GM23338 (cell line): ENCODE measurements around the gene DLG4. TPM values are rescaled to one million over a fixed set of nuclear protein-coding genes. Genes with fewer than 3 reads are reported as not detected.

Experiments used
- ATAC-seq: fragments of 200-7000 bp; cut with Tn5 transposase; 3 replicates; pipeline ENCODE4 v1.9.1; 2020
- DNase-seq: peaks from one replicate; pipeline ENCODE4 v3.0.0-alpha.2; 2015; ENCODE audit warnings: low spot score
- H2AFZ ChIP-seq: fragments of 200-600 bp; sonication (generic); 2 replicates; pipeline ENCODE4 v1.8.0; 2016; ENCODE audit warnings: antibody characterized with exemption, mild to moderate bottlenecking, moderate library complexity
- H3F3A ChIP-seq: fragments of 200-600 bp; sonication (generic); replicated peaks from 2 replicates; pipeline ENCODE4 v1.8.0; 2017; ENCODE audit warnings: antibody characterized with exemption, mixed run types, low read depth
- H3K27ac ChIP-seq: fragments of 200-600 bp; sonication (generic); 2 replicates; pipeline ENCODE4 v1.6.1; 2016; ENCODE audit warnings: low read depth
- H3K27me3 ChIP-seq: fragments of 200-600 bp; sonication (generic); 2 replicates; pipeline ENCODE4 v1.8.0; 2016; ENCODE audit warnings: mild to moderate bottlenecking, mixed run types, moderate library complexity; ENCODE audit not compliant: insufficient read depth
- H3K36me3 ChIP-seq: fragments of 200-600 bp; sonication (generic); 2 replicates; pipeline ENCODE4 v1.8.0; 2016; ENCODE audit warnings: mild to moderate bottlenecking; ENCODE audit not compliant: insufficient read depth
- H3K4me1 ChIP-seq: fragments of 200-600 bp; sonication (generic); 2 replicates; pipeline ENCODE4 v1.8.0; 2016; ENCODE audit warnings: mild to moderate bottlenecking, moderate library complexity; ENCODE audit not compliant: insufficient read depth
- H3K4me2 ChIP-seq: fragments of 200-600 bp; sonication (generic); 2 replicates; pipeline ENCODE4 v1.7.1; 2017; ENCODE audit warnings: mixed run types
- H3K4me3 ChIP-seq: fragments of 200-600 bp; sonication (generic); 2 replicates; pipeline ENCODE4 v1.6.1; 2016; ENCODE audit warnings: mixed run types
- H3K79me2 ChIP-seq: fragments of 200-600 bp; sonication (generic); replicated peaks from 2 replicates; pipeline ENCODE4 v1.8.0; 2017; ENCODE audit warnings: mild to moderate bottlenecking; ENCODE audit not compliant: insufficient read depth
- H3K9me2 ChIP-seq: fragments of 200-600 bp; sonication (generic); 2 replicates; pipeline ENCODE4 v1.8.0; 2017; ENCODE audit not compliant: insufficient read depth
- H4K20me1 ChIP-seq: fragments of 200-600 bp; sonication (generic); replicated peaks from 2 replicates; pipeline ENCODE4 v1.8.0; 2017; ENCODE audit warnings: mild to moderate bottlenecking; ENCODE audit not compliant: insufficient read depth
- H3K27ac Mint-ChIP-seq: 2 replicates; pipeline ENCODE4 v1.8.0; 2020; ENCODE audit warnings: inconsistent platforms, mild to moderate bottlenecking, moderate library complexity, mixed read lengths
- H3K27me3 Mint-ChIP-seq: 3 replicates; pipeline ENCODE4 v1.8.0; 2022; ENCODE audit warnings: low read depth, mild to moderate bottlenecking, moderate library complexity, mixed read lengths, inconsistent platforms; ENCODE audit not compliant: insufficient read depth, poor library complexity
- H3K36me3 Mint-ChIP-seq: 3 replicates; pipeline ENCODE4 v1.8.0; 2021; ENCODE audit warnings: low read depth, mild to moderate bottlenecking, inconsistent platforms, moderate library complexity, mixed read lengths
- H3K4me1 Mint-ChIP-seq: 3 replicates; pipeline ENCODE4 v1.8.0; 2020; ENCODE audit warnings: mild to moderate bottlenecking, inconsistent platforms, mixed read lengths
- H3K4me3 Mint-ChIP-seq: 3 replicates; pipeline ENCODE4 v1.8.0; 2021; ENCODE audit warnings: moderate library complexity, mild to moderate bottlenecking, inconsistent platforms, mixed read lengths
- H3K9me3 Mint-ChIP-seq: 3 replicates; pipeline ENCODE4 v1.8.0; 2020; ENCODE audit warnings: moderate library complexity, mild to moderate bottlenecking, inconsistent platforms, mixed read lengths
- CREB1 ChIP-seq: fragments of 250-450 bp; sonication (Bioruptor Pico); IDR thresholded peaks from 2 replicates; pipeline ENCODE4 v1.5.0; 2020; ENCODE audit warnings: low read depth, mild to moderate bottlenecking, moderate library complexity
- CTCF ChIP-seq, 2 experiments: fragments of 200-600 bp in 1 of 2; sonication (generic) in 1 of 2; conservative IDR thresholded peaks; 2 replicates each; pipeline versions ENCODE4 v1.5.1 to v1.6.1; 2016 to 2017; ENCODE audit warnings: antibody characterized with exemption in 2 of 2, low read depth in 2 of 2, mild to moderate bottlenecking in 2 of 2, moderate library complexity in 1 of 2
- JUNB ChIP-seq: IDR thresholded peaks from one replicate; pipeline ENCODE4 v1.6.1; 2016; ENCODE audit warnings: antibody characterized with exemption; ENCODE audit not compliant: unreplicated experiment
- NANOG ChIP-seq: IDR thresholded peaks from 2 replicates; pipeline ENCODE4 v1.6.1; 2016; ENCODE audit warnings: antibody characterized with exemption, borderline replicate concordance
- POLR2AphosphoS5 ChIP-seq: IDR thresholded peaks from 2 replicates; pipeline ENCODE4 v1.6.1; 2016; ENCODE audit warnings: antibody characterized with exemption, low read depth
- STAT1 ChIP-seq: IDR thresholded peaks from one replicate; pipeline ENCODE4 v1.6.1; 2016; ENCODE audit warnings: antibody characterized with exemption; ENCODE audit not compliant: unreplicated experiment
- ZNF114 ChIP-seq: fragments of 250-450 bp; sonication (Bioruptor Pico); IDR thresholded peaks from 2 replicates; pipeline ENCODE4 v1.5.0; 2020; ENCODE audit warnings: mild to moderate bottlenecking, moderate library complexity
- ZNF331 ChIP-seq: fragments of 250-450 bp; sonication (Bioruptor Pico); IDR thresholded peaks from 2 replicates; pipeline ENCODE4 v1.5.0; 2020; ENCODE audit warnings: low read depth, mild to moderate bottlenecking, moderate library complexity
- polyA plus RNA-seq: library from polyadenylated mRNA; unstranded; fragments of >200 nt; fragmentation: Nextera tagmentation; extraction: Ambion mirVana; gene quantifications from 2 replicates; pipeline ENCODE4 v1.2.1, GENCODE V29; 2016
- total RNA-seq: library from RNA; depleted of rRNA; stranded (reverse); fragments of >200 nt; shearing (Covaris generic); gene quantifications from 2 replicates; pipeline ENCODE4 v1.2.3, GENCODE V29; 2014
- TF ChIP-seq, protein P1 (sequence below): IDR thresholded peaks from one replicate; pipeline ENCODE4 v1.6.1; 2018; ENCODE audit warnings: antibody characterized with exemption; ENCODE audit not compliant: unreplicated experiment

The DLG4 gene
- total and polyA plus RNA-seq, 2 experiments from 2014 or later = 11.1 to 31.0 TPM

- H3K36me3 Mint-ChIP-seq = peaks cover 52% of the 10 kb centered on the region
- no peaks in the 10 kb centered on the region for H3K9me3 Mint-ChIP-seq
- Histone ChIP-seq H3F3A (0 out of 2 replicates have a peak, but pooled peaks cover 5% of the 10 kb centered on the region), H3K4me2 (no peak overlapping the region), H3K4me1 (no peaks in the 10 kb centered on the region; the same call in 1 of the 2 replicates), H3K4me3 (no peak overlapping the region), H3K9me2 (no peaks in the 10 kb centered on the region), H3K36me3 (no peaks in the 10 kb centered on the region; the same call in 1 of the 2 replicates), H3K79me2 (no peaks in the 10 kb centered on the region), H3K27me3 (no peaks in the 10 kb centered on the region), H2AFZ (no peak overlapping the region), H4K20me1 (peaks cover 7% of the 10 kb centered on the region), H3K27ac (no peak overlapping the region)
- ATAC-seq = no peak
- no peak for TF ChIP-seq POLR2AphosphoS5
- TF ChIP-seq NANOG = no peak
- TF ChIP-seq CREB1 = no peak
- peaks cover 2% of the 10 kb centered on the region; the same call in 2 of the 3 replicates for H3K4me1 Mint-ChIP-seq
- H3K27ac Mint-ChIP-seq = no peak overlapping the region
- no peak for DNase-seq
- no peak overlapping the region; the same call in 2 of the 3 replicates for H3K4me3 Mint-ChIP-seq
- H3K27me3 Mint-ChIP-seq = peaks cover 11% of the 10 kb centered on the region
These were observed 28.6 kb downstream of the DLG4 start for GRCh38 chr17:7191069-7191468.

DNA sequence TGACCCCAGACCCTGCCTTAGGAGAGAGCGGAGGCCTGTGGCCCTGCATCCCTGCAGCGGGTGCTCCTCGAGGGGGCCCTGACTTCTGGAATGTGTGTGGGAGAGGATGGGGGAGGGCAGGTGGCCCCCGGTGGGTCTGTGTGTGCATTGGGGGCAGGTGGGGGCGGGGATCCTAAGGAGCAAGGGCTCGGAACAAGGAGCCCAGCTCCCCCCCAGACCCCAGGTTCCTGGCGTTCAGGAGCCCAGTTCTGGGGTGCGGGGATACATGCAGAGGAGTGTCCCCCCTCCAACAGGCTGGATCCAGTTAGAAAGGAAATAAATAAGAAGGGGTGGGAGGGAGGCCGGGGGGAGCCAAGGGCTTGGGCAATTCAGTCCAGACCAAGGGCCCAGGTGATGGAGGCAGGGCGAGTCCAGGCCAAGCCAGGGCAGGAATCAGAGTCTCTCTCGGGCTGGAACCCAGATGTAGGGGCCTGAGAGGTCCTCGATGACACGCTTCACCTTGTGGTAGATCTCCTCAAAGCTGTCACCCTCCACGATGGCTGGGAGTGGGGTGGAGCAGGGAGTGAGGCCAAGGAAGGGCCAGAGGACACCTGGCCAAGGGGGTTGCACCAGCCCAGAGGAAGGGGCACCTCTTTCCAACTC, 29.2 kb downstream of the DLG4 start:
- peaks cover 45% of the 10 kb centered on the region for H3K36me3 Mint-ChIP-seq
- no peaks in the 10 kb centered on the region for H3K9me3 Mint-ChIP-seq
- no peaks in the 10 kb centered on the region for H3K79me2 ChIP-seq
- no peak overlapping the region for H3K4me3 Mint-ChIP-seq
- no peak for ATAC-seq
- H3K27me3 ChIP-seq = no peaks in the 10 kb centered on the region
- no peaks in the 10 kb centered on the region; the same call in 1 of the 2 replicates for H3K4me1 ChIP-seq
- no peak overlapping the region for H2AFZ ChIP-seq
- peaks cover 2% of the 10 kb centered on the region; the same call in 2 of the 3 replicates for H3K4me1 Mint-ChIP-seq
- DNase-seq = no peak
- no peak overlapping the region for H3K27ac Mint-ChIP-seq
- H3K4me3 ChIP-seq = no peak overlapping the region
- H3K27me3 Mint-ChIP-seq = peaks cover 14% of the 10 kb centered on the region
- H3K36me3 ChIP-seq = no peaks in the 10 kb centered on the region; the same call in 1 of the 2 replicates
- peaks cover 7% of the 10 kb centered on the region for H4K20me1 ChIP-seq
- H3K4me2 ChIP-seq = no peak overlapping the region
- 0 out of 2 replicates have a peak, but pooled peaks cover 5% of the 10 kb centered on the region for H3F3A ChIP-seq
- no peak overlapping the region for H3K27ac ChIP-seq
- H3K9me2 ChIP-seq = no peaks in the 10 kb centered on the region
- TF ChIP-seq, protein P1, sequence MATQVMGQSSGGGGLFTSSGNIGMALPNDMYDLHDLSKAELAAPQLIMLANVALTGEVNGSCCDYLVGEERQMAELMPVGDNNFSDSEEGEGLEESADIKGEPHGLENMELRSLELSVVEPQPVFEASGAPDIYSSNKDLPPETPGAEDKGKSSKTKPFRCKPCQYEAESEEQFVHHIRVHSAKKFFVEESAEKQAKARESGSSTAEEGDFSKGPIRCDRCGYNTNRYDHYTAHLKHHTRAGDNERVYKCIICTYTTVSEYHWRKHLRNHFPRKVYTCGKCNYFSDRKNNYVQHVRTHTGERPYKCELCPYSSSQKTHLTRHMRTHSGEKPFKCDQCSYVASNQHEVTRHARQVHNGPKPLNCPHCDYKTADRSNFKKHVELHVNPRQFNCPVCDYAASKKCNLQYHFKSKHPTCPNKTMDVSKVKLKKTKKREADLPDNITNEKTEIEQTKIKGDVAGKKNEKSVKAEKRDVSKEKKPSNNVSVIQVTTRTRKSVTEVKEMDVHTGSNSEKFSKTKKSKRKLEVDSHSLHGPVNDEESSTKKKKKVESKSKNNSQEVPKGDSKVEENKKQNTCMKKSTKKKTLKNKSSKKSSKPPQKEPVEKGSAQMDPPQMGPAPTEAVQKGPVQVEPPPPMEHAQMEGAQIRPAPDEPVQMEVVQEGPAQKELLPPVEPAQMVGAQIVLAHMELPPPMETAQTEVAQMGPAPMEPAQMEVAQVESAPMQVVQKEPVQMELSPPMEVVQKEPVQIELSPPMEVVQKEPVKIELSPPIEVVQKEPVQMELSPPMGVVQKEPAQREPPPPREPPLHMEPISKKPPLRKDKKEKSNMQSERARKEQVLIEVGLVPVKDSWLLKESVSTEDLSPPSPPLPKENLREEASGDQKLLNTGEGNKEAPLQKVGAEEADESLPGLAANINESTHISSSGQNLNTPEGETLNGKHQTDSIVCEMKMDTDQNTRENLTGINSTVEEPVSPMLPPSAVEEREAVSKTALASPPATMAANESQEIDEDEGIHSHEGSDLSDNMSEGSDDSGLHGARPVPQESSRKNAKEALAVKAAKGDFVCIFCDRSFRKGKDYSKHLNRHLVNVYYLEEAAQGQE = no peak
- no peak for TF ChIP-seq CTCF (conservative IDR thresholded peaks at IDR 0.05; ENCODE audit: low read depth in 2 of 2)
- TF ChIP-seq NANOG = no peak
- no peak for TF ChIP-seq ZNF331 (CRISPR knock-in tag)
- no peak for TF ChIP-seq JUNB
- no peak for TF ChIP-seq CREB1
- TF ChIP-seq POLR2AphosphoS5 = no peak
- no peak for TF ChIP-seq STAT1
- TF ChIP-seq ZNF114 (CRISPR knock-in tag) = no peak
